Muscle of arm (tissue), 12 donors: Measurements from ENCODE around the gene KBTBD7. TPM values are rescaled to one million over a fixed set of nuclear protein-coding genes. Genes with fewer than 3 reads are reported as not detected.
"Not testable (repeated sequence)": the region's sequence is repeated elsewhere in the genome, so short reads cannot be mapped to it uniquely, and the experiment has no call there.

ENCODE experiments used
- DNase-seq: peaks from one replicate; pipeline ENCODE4 v3.0.0-alpha.2; 2013
- polyA plus RNA-seq, 12 donors: library from polyadenylated mRNA; unstranded; fragments of 120-200 nt; gene quantifications; one replicate each; pipeline ENCODE4 v1.2.1, GENCODE V29; 2013; ENCODE audit not compliant: insufficient read length in 12 of 12

The KBTBD7 gene
- polyA plus RNA-seq, 12 donors = 8.4 to 88.6 (median 10.4) TPM

- DNase-seq = no peak
Observed at GRCh38 chr13:41200126-41200525, 5.8 kb upstream of the KBTBD7 start.

- no peak for DNase-seq
Observed at GRCh38 chr13:41199526-41199925, 5.2 kb upstream of the KBTBD7 start.

- DNase-seq = no peak
Observed at GRCh38 chr13:41199079-41199478, 4.7 kb upstream of the KBTBD7 start.

- DNase-seq = no peak
Observed at GRCh38 chr13:41196620-41197019, 2.3 kb upstream of the KBTBD7 start.

- DNase-seq = no peak
Observed at GRCh38 chr13:41196011-41196410, 1.6 kb upstream of the KBTBD7 start.

- DNase-seq = no peak
Observed at GRCh38 chr13:41193469-41193868, 900 bp downstream of the KBTBD7 start.

GRCh38 chr13:41188584-41188983 lies 5.8 kb downstream of the KBTBD7 start:
- DNase-seq = no peak

GRCh38 chr13:41186481-41186880 lies 7.9 kb downstream of the KBTBD7 start:
- no peak for DNase-seq

- no peak for DNase-seq
Observed at GRCh38 chr13:41182231-41182630, 12.1 kb downstream of the KBTBD7 start.

- DNase-seq = no peak
Observed at GRCh38 chr13:41179593-41180250, 14.6 kb downstream of the KBTBD7 start.

GRCh38 chr13:41178040-41178439 lies 16.3 kb downstream of the KBTBD7 start:
- no peak for DNase-seq

GRCh38 chr13:41177616-41178015 lies 16.8 kb downstream of the KBTBD7 start:
- no peak for DNase-seq

GRCh38 chr13:41175576-41175975 lies 18.8 kb downstream of the KBTBD7 start:
- DNase-seq = not testable (repeated sequence)

- DNase-seq = no peak
Observed at GRCh38 chr13:41162151-41162550, 32.2 kb downstream of the KBTBD7 start.

- no peak for DNase-seq
Observed at GRCh38 chr13:41159174-41159573, 35.2 kb downstream of the KBTBD7 start.

- no peak for DNase-seq
Observed at GRCh38 chr13:41157048-41157717, 37.2 kb downstream of the KBTBD7 start.

GRCh38 chr13:41156620-41157019 lies 37.7 kb downstream of the KBTBD7 start:
- no peak for DNase-seq

GRCh38 chr13:41154042-41154441 lies 40.3 kb downstream of the KBTBD7 start:
- no peak for DNase-seq

GRCh38 chr13:41152005-41152404 lies 42.4 kb downstream of the KBTBD7 start:
- DNase-seq = no peak

GRCh38 chr13:41150058-41150457 lies 44.3 kb downstream of the KBTBD7 start:
- no peak for DNase-seq

- no peak for DNase-seq
Observed at GRCh38 chr13:41148419-41149283, 45.7 kb downstream of the KBTBD7 start.

GRCh38 chr13:41145136-41145908 lies 49.0 kb downstream of the KBTBD7 start:
- no peak for DNase-seq
